CD4-positive, alpha-beta T cell treated with Interleukin-10 for 1 hour (primary cell): ENCODE measurements around the gene ADAM22.
"Not testable (repeated sequence)": the region's sequence is repeated elsewhere in the genome, so short reads cannot be mapped to it uniquely, and the experiment has no call there.

Experiments
- DNase-seq: peaks from one replicate; pipeline ENCODE4 v3.0.0-alpha.2; 2020

ADAM22 gene

DNA sequence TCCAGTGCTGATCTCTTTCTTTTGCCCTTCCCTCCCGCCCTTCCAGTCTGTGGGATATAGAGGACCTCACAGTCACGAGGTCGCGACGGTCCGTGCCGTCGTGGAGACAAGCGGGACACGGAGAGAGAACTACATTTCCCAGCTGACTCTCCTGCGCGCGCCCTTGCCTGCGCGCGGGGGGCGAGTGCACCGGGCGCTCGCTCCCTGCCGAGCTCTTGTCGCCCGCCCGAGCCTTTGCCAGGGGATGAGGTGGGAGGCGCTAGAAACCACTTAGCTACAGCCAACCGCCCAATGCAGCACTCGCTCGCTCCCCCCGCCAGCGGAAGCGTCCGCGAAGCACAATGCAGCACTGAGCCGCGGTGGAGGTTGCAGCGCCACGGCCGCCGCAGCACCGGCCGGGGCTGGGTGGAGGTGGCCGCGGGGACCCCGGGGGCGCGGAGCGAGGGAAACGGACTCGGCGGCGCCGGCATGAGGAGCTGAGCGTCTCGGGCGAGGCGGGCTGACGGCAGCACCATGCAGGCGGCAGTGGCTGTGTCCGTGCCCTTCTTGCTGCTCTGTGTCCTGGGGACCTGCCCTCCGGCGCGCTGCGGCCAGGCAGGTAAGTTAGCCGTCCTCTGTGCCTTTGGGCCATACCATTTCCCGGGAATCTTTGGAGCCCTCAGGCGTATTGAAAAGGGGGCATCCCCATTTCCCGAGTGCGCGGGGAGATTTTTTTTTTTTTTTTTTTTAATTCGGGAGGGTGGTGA, at the start of gene ADAM22:
Gene ADAM22 (plus strand): TSS at position 299 of the 746 bp plus-strand sequence. CDS start 215 bp downstream, at position 514.
- DNase-seq: peak; percentile 89

DNA sequence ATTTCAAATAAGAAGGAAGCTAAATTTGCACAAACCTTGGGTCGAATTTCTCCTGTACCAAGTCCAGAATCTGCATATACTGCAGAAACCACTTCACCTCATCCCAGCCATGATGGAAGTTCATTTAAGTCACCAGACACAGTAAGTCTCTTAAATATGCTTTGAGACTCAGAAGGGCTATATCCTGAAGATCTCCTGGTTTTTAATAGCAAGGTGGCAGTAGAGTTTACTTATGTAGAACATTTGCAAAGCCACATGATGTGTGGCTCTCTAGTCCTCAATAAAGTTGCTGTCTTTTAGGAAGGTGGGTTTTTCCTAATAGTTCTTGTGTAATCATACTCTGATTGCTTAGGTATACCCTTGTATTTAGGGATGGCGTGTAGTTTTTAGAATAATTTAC, 49.0 kb upstream of the ADAM22 start:
- no peak for DNase-seq

DNA sequence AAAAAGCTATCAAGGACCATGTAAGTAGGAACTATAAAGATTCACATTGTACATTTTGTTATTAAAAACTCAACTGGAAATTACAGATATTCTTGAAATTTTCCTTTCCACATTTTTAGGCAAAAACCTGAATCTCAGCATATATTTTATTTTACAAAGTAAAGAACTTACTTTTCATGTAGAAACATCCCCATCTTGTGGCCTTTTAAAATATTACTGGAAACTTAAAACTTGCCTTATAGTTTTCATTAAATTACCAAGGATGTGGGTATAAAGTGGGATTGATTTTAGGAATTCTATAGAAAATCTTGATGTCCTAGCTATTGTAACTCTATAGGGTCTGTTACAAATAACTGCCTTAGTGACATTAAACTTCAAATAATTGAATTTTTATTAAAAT, 47.2 kb upstream of the ADAM22 start:
- DNase-seq: peak; percentile 57

DNA sequence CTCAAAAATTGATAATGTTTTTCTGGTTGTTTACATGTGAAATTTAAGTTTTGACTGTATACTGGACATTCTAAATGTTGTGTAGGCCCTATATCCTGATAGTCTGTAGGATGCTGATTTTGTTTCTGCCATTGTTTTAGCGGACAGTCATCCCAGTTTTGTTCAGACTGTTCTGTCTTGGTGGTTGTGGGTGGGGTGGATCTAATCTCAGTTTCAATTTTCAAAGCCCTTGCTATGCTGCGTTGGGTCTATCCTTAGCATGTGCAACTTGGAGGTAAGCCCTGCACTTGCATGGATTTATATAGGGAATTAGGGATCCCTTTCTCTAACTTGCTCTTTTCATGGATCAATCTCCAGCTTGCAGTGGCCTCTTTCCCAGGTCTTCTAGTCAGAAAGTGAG, 38.7 kb upstream of the ADAM22 start:
- DNase-seq: no peak

DNA sequence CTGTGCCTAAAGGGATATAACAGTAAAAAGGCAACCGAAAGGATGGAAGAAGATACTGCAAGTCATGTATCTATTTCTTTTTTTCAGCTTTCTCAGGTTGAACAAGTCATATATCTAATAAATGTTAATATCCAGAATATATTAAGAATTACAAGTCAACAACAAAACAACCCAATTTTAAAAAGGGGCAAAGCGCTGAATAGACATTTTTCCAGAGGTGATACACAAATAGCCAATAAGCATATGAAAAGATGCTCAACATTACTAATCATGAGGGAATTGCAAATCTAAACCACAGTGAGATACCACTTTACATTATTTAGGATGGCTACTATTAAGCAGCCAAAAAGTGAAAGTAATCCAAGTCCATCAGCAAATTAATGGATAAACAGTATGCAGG, 34.8 kb upstream of the ADAM22 start:
- no peak for DNase-seq

DNA sequence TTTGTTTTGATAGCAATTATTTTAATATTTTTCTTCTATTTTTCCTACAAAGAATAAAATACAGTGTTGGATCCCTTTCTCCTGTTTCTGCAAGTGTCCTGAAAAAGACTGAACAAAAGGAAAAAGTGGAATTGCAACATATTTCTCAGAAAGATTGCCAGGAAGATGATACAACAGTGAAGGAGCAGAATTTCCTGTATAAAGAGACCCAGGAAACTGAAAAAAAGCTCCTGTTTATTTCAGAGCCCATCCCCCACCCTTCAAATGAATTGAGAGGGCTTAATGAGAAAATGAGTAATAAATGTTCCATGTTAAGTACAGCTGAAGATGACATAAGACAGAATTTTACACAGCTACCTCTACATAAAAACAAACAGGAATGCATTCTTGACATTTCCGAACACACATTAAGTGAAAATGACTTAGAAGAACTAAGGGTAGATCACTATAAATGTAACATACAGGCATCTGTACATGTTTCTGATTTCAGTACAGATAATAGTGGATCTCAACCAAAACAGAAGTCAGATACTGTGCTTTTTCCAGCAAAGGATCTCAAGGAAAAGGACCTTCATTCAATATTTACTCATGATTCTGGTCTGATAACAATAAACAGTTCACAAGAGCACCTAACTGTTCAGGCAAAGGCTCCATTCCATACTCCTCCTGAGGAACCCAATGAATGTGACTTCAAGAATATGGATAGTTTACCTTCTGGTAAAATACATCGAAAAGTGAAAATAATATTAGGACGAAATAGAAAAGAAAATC, 26.7 kb upstream of the ADAM22 start:
- not testable (repeated sequence) for DNase-seq

DNA sequence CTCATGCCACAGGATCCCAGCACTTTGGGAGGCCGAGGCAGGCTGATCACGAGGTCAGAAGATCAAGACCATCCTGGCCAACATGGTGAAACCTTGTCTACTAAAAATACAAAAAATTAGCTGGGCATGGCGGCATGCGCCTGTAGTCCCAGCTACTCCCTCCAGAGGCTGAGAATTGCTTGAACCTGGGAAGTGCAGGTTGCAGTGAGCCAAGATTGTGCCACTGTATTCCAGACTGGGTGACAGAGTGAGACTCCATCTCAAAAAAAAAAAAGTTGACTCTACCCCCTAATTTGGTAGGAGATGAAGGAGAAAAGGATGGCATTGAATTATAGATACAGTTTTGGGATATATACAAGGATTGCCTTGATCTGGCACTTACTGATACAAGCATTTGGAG, 25.2 kb upstream of the ADAM22 start:
- DNase-seq: not testable (repeated sequence)

GRCh38 chr7:87912121-87912520, 21.9 kb upstream of the ADAM22 start:
- no peak for DNase-seq

GRCh38 chr7:87918740-87919139, 15.3 kb upstream of the ADAM22 start:
- no peak for DNase-seq

DNA sequence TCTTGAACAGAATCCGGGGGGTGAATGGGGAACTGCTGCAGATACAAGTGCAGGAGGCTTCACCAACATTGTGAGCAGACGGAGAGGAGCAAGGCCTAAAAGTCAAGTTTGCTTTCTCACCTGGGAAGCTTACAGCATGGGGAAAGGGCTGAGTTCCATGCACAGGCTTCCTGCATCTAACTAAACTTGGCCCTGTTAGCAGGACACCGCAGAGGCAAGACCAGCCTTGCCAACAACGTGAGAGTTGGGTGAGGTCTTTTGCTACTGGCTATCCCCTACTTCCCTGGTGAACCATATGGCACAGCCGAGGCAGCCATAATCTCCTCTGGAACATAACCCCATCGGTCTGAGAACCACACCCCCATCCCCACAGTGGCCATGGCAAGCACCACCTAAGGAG, 14.2 kb upstream of the ADAM22 start:
- no peak for DNase-seq

- no peak for DNase-seq
These were observed 13.5 kb upstream of the ADAM22 start for GRCh38 chr7:87920578-87920977.

DNA sequence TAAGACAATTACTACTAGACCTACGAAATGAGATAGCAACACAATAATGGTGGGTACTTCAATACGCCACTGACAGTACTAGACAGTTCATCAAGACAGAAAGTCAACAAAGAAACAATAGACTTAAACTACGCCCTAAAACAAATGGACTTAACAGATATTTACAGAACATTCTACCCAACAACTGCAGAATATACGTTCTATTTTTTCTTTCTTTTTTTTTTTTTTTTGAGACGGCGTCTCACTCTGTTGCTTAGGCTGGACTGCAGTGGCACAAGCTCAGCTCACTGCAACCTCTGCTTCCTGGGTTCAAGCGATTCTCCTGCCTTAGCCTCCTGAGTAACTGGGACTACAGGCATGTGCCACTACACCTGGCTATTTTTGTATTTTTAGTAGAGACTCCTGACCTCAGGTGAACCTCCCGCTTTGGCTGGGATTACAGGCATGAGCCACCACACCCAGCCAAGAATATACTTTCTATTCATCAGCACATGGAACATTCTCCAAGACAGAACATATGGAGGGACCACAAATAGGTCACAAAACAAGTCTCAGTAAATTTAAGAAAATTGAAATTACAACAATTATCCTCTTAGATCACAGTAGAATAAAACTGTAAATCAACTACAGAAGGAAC, 11.2 kb upstream of the ADAM22 start:
- not testable (repeated sequence) for DNase-seq

- no peak for DNase-seq
These were observed 7.2 kb upstream of the ADAM22 start for GRCh38 chr7:87926581-87927461.

DNA sequence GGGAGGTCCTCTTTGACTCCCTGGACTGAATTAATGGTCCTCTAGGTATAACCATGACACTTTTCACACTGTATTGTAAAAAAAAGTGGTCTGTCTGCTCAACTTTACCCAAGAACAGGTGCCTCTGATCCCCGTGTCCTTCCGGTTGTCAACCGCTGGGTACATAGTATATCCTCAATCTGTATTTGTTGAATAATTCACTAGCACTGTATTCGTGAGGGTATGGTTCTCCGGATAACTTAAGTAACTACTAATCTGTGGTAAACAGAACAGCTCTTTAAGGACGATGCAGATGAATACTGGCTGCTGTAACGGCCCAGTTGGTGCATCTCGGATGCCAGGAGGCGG, 472 bp upstream of the ADAM22 start:
- DNase-seq: no peak

GRCh38 chr7:87934699-87935383, 790 bp downstream of the ADAM22 start:
- DNase-seq: peak; percentile 10

GRCh38 chr7:87935384-87935706, 1.3 kb downstream of the ADAM22 start:
- DNase-seq: no peak

DNA sequence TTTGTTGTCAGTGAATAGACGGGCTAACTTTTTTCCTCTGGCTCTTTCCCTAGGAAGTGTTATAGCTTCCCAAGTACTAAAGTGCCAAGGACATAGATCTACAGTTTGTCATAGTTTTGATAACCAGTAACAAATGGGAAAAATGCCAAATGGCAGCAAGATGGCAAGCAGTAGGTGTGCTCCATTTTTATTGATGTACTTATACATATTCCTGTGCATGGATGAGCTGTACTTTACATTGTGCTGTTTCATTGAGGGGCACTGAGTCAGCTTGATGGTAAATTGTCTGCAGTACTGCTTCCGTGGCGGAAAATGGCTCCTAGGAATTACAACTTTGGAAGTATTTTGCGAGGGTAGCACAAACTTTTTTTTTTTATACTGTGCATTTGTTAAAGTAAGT, 7.1 kb downstream of the ADAM22 start:
- DNase-seq: no peak

- no peak for DNase-seq
These were observed 10.5 kb downstream of the ADAM22 start for GRCh38 chr7:87944547-87944946.

DNA sequence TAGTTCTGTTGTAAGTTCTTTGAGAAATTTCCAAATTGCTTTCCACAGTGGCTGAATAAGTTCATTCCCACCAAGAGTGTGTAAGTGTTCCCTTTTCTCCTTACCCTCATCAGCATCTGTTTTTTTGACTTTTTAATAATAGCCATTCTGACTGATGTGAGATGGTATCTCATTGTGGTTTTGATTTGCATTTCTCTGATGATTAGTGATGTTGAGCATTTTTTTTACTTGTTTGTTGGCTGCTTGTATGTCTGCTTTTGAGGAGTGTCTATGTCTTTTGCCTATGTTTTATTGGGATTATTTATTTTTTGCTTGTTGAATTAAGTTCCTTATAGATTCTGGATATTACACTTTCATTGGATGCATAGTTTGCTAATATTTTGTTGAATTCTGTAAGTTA, 11.9 kb downstream of the ADAM22 start:
- DNase-seq: not testable (repeated sequence)

GRCh38 chr7:87948371-87948770, 14.3 kb downstream of the ADAM22 start:
- DNase-seq: no peak

DNA sequence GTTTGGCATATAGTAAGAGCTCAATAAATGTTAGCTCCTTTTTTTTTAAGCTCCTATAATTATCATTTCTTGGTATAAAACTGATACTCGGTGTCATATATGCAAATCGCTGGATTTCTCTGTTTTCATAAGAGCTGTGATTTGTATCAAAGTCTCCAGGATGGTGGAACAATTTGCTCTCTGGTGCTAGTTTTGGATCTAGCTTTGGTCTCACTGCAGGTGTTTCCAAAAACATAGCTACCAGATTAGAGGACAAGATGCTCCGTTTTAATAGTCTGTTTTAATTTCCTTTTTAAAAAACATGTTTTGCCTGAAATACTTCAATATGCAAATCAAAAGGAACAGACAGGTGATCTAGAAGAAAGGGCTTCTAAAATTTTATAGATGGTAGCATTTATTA, 25.3 kb downstream of the ADAM22 start:
- no peak for DNase-seq

GRCh38 chr7:87960239-87960638, 26.2 kb downstream of the ADAM22 start:
- DNase-seq: no peak

- DNase-seq: no peak
These were observed 27.7 kb downstream of the ADAM22 start for GRCh38 chr7:87961754-87962153.
